NCI-H2227 (cell line): ENCODE measurements around the gene C4orf46.
A peak's percentile ranks its signal among the peaks of the same experiment; 100 is the strongest.

Experiments used
- DNase-seq: peaks from one replicate; lab custom pipeline; 2025; ENCODE audit not compliant: unreplicated experiment; lab: John Stamatoyannopoulos, UW

C4orf46 gene

DNA sequence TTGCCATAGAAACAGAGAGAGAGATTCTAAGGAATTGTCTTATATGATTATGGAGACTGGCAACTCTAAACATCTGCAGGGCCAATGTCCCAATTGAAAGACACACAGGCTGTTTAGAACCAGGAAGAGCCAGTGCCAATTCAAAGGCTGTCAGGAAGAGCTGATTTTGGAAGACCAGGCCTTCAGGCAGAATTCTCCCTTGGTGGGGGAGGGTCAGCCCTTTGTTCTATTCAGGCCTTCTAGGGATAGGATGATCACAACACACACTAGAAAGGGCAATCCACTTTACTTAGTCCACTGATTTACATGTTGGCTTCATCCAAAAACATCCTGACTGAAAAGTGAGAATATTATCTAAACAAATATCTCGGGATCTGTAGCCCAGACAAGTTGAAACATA lies 15.2 kb downstream of the C4orf46 start:
- DNase-seq, result no peak

DNA sequence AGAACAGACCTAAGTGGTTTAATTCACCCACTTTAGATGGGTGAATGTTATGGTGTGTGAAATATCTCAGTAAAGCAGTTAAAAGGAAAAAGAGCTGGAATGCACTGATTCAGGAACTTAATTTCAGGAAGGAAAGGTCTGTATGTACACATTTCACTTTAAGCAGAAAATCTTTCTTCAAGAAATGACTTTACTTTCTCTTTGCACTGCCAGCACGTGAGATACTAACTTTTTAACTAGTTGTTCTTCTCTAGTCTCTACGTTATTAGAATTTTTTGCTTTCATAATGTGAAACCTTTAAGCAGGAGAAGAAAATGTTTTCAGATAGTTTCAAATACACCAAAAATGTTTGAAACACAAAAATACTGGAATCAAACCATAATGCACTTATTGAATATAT lies 18.8 kb downstream of the C4orf46 start:
- DNase-seq, result no peak

DNA sequence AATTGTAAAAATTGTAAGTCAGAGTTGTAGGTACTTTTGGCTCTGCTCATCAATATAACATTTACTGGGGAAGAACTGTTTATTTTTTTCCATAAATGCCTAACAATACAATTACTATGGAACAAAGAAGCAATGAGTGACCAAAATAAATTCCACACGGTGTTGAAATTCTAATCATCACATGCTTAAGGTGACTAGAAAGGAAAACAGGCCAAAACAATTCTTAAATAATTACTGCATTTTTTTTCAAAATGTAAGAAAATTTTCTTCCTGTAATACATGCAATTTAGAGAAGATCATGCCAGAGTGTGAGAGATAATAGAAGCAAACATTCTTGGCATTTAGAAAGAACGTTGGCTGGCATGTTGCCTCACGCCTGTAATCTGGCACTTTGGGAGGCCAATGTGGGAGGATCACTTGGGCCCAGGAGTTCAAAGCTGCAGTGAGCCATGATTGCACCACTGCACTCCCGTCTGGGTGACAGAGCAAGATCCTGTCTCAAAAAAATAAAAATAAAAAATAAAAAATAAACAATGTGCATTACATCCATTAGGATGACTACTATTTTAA lies 22.5 kb downstream of the C4orf46 start:
- DNase-seq, result no peak

DNA sequence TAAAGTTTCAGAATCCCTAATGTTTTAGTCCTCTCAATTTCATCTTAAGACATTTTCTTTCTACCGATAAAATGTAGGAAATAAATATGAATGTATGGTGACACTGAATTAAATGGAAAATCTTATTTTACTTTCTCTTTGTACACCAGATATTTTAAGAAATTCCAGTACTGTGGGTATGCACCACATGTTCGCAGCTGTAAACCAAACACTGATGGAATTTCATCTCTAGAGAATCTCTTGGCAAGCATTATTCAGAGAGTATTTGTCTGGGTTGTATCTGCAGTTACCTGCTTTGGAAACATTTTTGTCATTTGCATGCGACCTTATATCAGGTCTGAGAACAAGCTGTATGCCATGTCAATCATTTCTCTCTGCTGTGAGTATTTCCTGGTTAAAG lies 26.9 kb downstream of the C4orf46 start:
- no peak for DNase-seq

DNA sequence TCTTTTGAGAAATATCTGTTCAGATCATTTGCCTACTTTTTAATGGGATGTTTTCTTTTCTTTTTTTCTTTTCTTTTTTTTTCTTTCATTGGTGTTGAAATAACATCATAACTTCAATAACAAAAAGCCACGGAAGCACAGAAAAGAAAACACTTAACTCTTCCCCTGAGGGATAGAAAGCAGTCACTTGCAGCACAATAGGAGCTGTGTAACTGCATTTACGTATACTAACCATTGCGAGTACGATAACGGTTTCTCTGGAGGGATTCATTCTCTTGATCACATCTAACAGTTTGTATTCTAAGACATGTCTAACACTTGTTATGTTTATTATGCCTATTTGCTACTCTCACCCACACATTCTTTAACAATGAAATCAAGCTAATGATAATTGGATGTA lies 27.3 kb downstream of the C4orf46 start:
- DNase-seq, result no peak

DNA sequence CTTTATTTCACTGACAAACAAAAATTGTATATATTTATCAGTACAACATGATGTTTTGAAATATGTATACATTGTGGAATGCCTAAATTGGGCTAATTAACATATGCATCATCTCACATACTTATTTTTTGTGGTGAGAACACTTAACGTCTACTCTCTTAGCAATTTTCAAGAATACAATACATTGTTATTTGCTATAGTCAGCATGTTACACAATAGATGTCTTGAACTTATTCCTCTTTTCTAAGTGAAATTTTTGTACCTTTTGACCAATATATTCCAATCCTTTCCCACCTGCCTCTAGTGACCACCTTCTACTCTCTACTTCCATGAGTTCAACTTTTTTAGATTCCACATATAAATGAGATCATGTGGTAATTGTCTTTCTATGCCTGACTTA lies 35.1 kb downstream of the C4orf46 start:
- no peak for DNase-seq

DNA sequence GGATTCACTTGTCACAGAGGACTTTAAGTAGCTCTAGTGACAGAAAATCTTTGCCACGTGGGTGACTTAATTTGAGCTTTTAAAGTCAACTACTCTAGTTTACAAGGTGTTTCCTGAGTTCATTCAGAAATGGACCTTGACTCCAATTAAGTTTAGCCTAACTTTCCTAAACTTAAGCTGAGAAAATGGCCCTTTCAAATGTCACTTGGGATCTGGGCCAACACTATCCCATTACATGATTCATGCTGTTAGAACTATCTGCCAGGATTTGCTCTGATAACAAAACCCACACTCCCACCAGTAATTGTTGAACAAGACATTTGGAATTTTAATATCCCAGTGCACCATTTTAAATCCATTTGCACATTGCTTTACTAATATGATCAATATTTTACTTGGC lies 40.8 kb downstream of the C4orf46 start:
- DNase-seq, result no peak

DNA sequence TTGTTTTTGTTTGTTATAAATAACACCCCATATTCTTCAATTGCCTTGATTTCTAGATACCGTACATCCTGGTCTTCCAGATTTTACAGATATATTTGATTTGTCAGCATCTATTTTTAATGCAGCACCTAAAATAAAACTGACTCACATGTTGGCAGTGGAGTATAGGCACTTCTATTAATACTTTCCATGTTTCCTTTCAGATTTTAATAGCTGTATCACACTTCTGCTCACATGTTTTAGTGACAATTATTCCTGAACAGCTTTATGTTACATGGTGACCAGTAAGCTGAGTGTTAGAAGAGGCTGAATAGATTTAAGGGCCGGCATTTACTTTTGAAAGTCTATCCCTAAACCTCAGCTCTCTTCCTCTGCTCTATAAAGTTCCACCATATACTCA lies 46.1 kb downstream of the C4orf46 start:
- no peak for DNase-seq

DNA sequence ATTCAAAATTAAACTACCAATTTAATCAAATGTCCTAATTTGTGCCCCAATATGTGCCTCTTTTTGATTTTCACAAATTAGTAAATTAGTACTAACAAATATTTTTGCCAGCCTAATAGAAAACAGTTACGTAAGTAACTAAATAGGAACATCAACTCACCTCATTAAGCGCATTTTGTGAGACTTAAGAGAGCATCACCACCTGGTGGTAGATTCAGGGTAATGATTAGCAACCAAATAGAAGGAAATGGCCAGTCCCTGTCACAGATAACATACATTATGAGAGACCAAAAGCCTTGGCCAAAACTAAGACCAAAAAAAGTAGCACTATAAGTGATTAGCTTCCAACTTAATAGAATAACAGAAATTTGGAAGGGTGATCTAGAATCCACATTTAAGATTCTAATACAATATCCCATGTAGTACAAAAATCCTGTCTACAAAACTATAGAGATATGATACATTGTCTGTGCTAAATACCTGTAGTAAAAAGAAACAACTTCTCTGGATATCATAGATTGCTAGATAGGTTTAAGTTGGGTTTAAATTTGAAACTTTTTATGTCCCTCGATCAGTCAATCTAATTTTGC lies 46.7 kb downstream of the C4orf46 start:
- peak; percentile 24 for DNase-seq

DNA sequence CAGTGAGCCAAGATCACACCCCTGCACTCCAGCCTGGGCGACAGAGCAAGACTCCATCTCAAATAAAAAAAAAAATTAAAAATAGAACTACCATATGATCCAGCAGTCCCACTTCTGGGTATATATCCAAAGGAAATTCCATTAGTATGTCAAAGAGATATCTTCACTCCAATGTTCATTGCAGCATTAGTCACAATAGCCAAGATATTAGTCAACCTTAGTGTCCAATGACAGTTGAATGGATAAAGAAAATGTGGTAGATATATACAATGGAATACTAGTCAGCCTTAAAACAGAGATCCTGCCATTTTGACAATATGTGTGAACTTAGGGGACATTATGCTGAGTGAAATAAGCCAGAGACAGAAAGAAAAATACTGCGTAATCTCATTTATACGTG lies 49.4 kb downstream of the C4orf46 start:
- no peak for DNase-seq

DNA sequence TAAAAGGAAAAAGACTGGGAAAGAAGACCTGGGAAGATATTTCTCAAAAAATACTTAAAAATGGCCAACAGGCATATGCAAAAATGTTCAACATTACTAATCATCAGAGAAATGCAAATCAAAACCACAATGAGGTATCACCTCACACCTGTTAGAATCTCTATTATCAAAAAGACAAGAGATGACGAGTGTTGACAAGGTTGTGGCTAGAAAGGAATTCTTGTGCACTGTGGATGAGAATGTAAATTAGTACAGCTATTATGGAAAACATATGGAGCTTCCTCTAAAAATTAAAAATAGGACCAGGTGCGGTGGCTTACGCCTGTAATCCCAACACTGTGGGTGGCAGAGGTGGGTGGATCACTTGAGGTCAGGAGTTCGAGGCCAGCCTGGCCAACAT lies 50.0 kb downstream of the C4orf46 start:
- no peak for DNase-seq

DNA sequence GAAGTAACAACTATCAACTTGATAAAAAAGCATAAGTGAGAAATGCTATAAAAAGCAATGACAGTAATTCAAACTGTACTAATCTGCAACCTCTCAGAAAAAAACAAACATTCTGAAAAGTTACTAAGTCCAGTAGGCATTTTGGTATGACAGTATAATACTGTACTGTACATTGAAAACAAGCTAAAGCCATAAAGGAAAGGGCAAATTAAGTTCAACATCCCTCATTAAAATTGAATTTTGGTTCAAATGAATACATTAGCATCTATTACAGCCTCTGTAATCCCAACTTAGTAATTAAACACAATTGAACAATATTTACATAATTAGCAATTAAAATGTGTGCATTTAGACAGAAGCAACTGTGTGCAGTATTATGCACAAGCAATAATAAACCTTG lies 53.7 kb downstream of the C4orf46 start:
- no peak for DNase-seq
